ENCODE results near the gene JAKMIP1. TPM values are rescaled to one million over a fixed set of nuclear protein-coding genes. Genes with fewer than 3 reads are reported as not detected.

JAKMIP1 gene
- total RNA-seq, 1 experiment from 2014 or later = not detected

DNA sequence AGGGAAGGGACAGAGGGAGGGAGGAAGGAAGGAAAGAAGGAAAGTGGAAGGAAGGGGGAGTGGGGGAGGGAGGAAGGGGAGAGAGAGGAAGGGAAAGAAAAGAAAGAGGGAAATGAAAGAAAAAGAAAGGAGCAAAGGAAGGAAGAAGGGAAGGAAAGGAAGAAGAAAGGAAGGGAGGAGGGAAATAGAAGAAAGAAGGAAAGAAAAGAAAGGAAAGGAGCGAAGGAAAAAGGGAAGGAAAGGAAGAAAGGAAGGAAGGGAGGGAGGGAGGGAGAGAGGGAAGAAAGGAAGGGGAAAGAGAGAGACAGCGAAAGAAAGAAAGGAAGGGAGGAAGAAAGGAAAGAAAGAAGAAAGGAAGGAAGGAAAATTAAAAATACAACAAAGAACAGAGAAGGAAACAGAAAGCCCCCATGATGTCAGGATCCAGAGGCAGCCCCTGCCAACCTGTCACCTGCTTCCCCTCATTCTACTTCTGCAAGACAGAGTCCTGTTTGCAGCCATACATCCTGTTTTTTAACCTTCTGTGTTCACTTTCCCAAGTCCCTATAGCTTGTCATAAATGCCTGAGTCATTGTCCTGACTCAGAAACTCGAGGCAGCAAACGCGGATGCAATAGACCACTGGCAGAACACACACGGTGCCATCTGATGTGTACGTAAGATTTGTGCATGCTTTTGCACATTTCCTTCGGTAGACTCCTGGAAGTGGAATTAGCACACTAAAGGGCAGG, 105.2 kb downstream of the JAKMIP1 start:
- DNase-seq (ENCODE audit: low read depth) = peak; percentile 50

DNA sequence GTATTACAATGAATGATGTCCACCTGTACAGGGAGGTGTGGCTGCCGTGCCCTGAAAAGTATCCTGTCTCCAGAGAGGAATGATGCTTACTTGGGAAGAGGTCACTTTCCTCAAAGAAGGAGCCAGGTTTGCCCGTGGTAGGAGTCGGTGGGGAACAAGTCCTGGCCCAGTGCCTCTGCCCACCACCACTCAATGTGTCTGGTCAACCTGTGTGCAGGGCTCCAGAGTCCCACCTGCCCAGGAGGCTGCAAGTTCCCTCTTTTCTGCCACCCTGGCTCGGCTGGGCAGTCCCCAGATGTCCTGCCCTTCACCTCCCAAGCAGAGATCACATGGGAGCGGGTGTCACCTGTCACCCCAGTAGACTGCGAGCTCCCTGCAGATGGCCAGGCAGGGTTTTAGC, 106.7 kb downstream of the JAKMIP1 start:
- no peak for DNase-seq (ENCODE audit: low read depth)

DNA sequence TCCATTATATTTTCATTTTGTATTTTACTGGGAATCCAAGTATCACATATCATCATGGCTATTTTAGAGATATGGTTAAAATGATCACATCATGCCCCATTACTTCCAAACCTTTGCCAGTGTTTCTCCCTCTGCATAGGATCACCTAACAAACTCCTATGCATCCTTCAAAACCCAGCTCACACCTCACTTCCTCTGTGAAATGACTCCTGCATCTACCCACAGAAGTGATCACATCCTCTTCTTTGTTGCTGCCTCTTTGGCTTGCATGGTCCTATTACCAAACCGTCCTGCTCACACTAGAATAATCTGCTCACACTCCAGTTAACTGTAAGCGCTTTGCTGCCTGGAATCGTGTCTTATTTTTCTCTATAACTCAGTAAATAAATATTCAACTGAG, 107.4 kb downstream of the JAKMIP1 start:
- no peak for DNase-seq (ENCODE audit: low read depth)

- no peak for DNase-seq (ENCODE audit: low read depth)
These were observed 108.2 kb downstream of the JAKMIP1 start for GRCh38 chr4:6092131-6092530.

- no peak for DNase-seq (ENCODE audit: low read depth)
These were observed 109.4 kb downstream of the JAKMIP1 start for GRCh38 chr4:6090931-6091330.

DNA sequence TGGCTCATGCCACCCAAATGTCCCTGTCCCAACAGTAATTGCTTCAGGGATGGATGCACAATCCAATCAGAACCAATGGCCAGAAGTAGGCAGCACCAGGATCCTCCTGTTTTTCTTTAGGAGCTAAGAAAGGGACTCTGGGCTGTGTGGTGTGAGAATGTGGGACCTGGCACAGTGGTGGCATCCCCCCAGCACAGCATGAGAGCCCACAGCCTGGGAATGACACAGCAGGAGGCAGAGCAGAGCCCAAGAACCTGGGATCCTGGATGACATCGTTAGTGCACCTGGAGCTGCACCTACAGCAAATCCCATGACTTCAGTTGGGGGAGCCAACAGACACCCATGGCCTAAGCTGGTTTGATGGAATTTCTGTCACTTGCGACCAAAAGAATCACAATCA, 111.4 kb downstream of the JAKMIP1 start:
- DNase-seq (ENCODE audit: low read depth) = no peak

- DNase-seq (ENCODE audit: low read depth) = peak; percentile 30
These were observed 112.5 kb downstream of the JAKMIP1 start for GRCh38 chr4:6087669-6088341.

DNA sequence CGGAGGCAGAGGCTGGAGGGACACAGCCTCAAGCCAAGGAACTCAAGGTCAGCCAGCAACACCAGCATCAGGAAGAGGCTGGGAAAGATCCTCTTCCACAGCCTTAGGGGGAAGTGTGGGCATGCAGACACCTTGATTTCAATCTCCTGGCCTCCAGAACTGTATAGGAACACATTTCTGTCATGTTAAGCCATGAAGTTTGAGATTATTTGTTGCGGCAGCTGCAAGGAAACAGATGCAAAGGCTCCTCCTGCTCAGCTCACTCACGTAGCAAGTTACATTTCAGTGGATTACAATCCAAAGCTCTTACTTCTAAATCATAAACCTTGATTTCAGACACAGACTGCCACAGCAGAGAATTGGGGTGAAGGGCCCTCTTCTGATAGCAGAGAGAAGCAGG, 113.5 kb downstream of the JAKMIP1 start:
- DNase-seq (ENCODE audit: low read depth) = no peak

- no peak for DNase-seq (ENCODE audit: low read depth)
These were observed 114.4 kb downstream of the JAKMIP1 start for GRCh38 chr4:6085691-6086628.

GRCh38 chr4:6085028-6085690, 115.2 kb downstream of the JAKMIP1 start:
- no peak for DNase-seq (ENCODE audit: low read depth)

DNA sequence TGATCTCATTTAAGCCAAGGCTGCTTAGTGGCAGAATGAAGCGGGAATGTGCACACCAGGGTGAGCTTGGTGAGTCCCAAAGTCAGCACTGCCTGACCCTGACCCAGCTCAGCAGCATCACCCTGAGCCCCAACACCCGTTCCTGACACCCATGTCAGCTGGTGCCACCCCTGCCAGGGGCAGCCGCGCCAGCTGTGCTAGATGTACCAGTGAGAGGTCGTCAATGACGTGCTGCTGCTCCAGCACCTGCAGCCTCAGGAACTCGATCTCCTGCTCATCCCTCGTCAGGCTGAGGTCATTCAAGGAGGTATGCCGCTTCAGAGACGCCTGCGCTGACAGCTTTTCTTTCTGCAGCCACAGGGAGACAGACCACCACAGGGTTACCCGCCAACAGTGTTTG, 120.4 kb downstream of the JAKMIP1 start:
- no peak for DNase-seq (ENCODE audit: low read depth)

DNA sequence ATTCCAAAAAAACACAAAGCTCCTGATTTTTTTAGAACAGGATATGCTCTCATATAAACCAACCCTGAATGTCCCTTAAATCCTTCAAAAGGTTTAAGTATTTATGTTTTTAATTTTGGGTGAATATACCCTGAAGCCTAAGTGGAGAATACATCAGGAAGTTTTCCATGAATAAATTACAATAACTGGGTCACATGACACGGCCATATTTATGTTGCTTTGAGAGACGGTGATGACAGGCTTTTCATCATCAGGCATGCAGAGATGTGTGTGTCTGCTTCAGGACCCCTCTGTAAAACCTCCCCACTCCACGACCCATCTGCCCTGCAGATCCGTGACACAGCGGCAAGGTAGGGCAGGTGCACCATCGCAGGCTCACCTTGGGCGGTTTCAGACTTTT, 121.8 kb downstream of the JAKMIP1 start:
- DNase-seq (ENCODE audit: low read depth) = no peak

DNA sequence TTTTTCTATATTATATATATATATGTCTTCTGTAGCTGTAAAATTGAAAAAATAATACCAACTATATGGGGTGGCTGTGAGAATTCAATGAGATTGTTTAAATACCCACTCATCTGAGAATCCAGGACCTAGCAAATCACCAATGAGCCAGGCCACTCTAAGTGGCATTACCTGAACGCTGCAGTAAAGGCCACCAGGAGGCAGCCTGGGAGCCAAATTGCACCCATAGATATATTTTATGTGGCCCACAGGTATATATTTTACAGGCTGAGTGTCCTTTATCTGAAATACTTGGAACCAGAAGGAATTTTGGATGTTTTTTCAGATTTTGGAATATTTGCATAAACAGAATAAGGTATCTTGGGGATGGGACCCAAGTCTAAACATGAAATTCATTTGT, 124.0 kb downstream of the JAKMIP1 start:
- no peak for DNase-seq (ENCODE audit: low read depth)

DNA sequence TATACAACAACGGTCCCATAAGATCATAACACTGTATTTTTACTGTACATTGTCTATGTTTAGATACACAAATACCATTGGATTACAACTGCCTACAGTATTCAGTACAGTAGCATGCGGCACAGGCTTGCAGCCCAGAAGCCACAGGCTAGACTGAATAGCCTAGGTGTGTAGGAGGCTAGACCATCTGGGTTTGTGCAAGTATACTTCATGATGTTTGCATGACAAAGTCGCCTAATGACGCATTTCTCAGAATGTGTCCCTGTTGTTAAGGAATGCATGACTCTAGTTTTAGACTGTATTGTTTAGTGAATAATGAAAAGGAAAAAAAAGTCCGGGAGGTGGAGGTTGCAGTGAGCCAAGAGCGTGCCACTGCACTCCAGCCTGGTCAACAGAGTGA, 125.6 kb downstream of the JAKMIP1 start:
- DNase-seq (ENCODE audit: low read depth) = no peak

DNA sequence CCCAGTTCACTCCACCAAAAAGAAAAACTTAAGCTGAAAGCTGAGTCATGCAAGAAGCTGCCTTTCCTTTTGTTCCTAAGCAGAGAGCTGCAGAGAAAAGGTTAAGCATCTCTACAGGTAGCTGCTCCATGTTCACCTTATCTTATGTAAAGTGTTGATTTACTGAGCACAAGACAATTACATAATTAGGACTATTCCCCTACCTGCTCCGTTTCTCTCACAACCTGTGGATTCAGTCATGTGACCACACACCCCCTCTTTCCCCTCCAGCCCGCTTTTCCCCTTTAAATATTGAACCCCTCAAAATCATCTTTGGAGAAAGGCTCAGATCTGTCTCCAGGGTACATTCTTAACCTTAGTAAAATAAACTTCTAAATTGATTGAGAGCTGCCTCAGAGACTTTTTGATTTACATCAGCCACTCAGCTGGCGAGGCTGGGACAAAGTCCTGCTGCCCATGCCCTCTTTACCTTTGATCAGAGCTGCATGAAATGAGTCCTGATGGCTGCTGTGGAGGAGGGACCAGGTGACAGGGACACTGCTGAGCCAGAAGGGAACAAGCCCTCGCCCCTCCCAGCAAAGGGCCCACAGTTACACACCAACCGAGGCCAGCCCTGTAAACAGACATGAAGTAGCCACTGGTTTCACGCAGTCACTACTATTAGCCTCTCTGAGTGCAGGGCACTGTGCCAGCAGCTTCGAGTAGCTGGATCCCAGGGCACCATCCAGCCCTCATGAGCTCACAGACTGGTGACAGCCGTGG, 128.2 kb downstream of the JAKMIP1 start:
- no peak for DNase-seq (ENCODE audit: low read depth)

GRCh38 chr4:6071191-6071958, 129.0 kb downstream of the JAKMIP1 start:
- DNase-seq (ENCODE audit: low read depth) = no peak

DNA sequence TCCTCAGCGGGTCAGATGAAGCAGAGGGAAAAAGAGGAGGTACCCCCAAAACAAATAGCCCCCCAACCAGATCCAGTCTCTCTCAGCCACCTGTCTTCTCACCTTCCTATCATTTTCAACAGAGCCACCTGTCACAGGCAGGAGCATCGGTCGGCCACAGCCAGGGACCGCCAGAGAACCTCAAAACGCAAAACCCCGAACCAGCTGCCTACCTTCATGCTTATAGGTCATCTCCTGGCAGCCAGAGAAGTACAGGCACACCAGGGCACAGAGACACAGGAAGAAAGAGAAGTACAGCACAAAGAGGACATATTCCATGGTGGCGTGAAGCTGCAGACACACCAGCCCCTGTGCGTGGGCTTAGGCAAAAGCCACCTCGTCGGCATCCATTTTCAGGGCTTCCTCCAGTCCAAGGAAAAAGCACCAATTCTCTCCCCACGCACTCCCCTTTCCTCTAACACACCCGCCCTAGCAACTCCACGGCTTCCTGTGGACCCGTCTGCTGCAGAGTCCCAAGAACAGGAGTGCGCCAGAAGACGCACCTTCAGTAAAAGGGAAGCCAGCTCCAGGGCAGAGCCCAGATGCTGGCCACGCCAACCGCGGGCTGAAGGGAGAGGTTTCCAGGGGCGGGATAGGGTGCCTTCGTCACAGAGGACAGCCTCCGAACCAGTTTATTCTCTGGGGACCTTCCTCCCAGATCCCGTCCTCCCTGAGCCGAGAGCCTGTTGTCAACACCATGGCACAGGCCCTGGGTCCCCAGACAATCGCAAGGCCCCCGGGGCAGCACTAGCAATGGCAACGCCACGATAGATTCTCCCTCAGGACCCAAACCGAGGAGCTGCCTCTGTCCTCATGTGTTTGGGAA, 130.3 kb downstream of the JAKMIP1 start:
- no peak for DNase-seq (ENCODE audit: low read depth)

DNA sequence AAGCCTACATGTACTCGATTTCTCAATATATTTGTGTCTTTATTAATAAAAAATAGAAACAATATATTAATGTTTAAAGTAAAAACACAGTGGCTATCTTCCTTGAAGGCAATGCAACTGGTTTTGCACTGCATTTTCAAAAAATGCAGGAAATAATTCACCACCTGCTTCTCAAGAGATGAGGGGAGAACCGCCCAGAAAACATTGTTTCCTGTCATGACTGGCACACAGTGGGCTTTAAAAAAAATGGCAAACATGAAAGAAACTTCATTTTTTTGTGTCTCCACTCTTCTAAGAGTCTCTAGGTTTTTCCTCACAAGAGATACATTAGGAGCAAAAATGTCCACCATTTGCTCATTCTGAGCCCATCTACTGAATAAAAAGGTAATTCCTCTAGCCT, 131.4 kb downstream of the JAKMIP1 start:
- no peak for DNase-seq (ENCODE audit: low read depth)

GRCh38 chr4:6065934-6066590, 134.3 kb downstream of the JAKMIP1 start:
- no peak for DNase-seq (ENCODE audit: low read depth)

Data from RPMI7951 (cell line).